Measurements from ENCODE around the gene SSTR5.
"Not testable (repeated sequence)": the region's sequence is repeated elsewhere in the genome, so short reads cannot be mapped to it uniquely, and the experiment has no call there.

SSTR5 gene

GRCh38 chr16:1072526-1073261, at the start of gene SSTR5:
Gene SSTR5 (plus strand): TSS chr16:1072747. CDS start chr16:1078869, 6,122 bp downstream.
- DNase-seq (ENCODE audit: low read depth, low spot score) = no peak

DNA sequence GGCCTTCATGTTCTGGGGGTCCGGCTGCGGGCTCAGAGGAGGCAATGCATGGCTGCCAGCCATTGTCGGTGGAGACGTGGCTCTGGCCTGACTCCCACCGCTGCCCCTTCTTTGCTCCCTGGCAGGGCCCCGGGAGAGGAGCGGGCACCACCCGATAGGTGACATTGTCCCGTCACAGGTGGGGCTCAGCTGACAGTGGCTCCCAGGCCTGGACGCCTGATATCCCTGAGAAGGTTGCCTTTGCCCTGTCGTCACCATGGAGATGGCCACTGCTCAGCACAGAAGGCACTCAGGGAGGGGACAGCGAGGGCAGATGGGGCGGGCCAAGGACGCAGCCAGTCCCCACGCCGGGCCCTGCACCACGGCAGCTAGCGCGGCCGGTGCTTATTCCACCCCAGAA, 48.4 kb upstream of the SSTR5 start:
- DNase-seq (ENCODE audit: low read depth, low spot score) = no peak

GRCh38 chr16:1025183-1025809, 47.3 kb upstream of the SSTR5 start:
- not testable (repeated sequence) for DNase-seq (ENCODE audit: low read depth, low spot score)

GRCh38 chr16:1026057-1026783, 46.3 kb upstream of the SSTR5 start:
- DNase-seq (ENCODE audit: low read depth, low spot score) = no peak

DNA sequence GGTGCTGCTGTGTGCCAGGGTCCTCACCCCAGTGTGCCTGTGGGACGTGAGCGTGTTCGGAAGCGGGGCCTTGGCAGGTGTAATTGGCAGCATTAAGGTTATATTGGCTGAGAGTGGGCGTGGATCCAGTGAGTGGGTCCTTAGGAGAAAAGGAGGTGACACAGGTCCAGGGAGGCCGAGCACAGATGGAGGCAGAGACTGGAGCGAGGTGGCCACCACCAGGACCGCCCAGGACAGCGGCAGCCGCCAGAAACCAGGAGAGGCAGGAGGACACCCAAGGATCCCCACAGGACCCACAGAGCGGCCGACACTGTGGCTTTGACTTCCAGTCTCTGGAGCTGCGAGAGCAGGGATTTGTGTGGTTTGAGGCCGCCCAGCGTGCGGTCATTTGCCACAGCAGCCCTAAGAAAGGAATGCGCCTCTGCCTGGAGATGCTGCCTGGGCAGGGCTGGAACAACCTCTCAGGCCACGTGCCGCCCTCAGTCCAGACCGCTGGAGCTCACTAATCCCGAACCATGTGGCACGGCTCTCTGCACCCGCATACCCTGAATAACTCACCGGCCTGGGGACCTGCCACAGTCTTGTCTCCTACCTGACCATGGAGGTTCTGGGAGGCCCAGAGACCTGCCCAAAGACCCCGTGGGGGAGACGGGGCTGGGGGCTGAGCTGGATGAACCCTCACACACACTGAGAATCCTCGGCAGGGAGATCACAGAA, 45.6 kb upstream of the SSTR5 start:
- DNase-seq (ENCODE audit: low read depth, low spot score) = no peak

- no peak for DNase-seq (ENCODE audit: low read depth, low spot score)
These were observed 45.1 kb upstream of the SSTR5 start for GRCh38 chr16:1027501-1027815.

DNA sequence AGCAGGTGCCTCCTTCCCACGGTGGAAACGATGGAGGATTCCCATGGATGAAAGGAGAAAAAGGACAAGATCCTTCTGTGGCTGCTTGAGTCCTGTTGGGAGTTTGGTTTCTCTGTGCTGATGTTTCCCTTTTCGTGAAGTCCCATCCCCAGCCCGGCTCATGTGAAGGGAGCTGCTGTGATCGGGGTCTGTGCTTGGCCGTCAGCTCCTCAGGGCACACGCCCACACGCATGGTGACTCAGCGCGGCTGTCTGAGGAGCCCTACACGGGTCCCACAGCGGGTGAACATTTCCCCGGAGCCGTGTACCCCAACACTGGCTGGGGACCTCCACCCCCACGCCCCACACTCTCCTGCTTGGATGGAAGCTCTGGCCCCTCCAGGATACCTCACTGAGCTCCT, 44.5 kb upstream of the SSTR5 start:
- DNase-seq (ENCODE audit: low read depth, low spot score) = no peak

- DNase-seq (ENCODE audit: low read depth, low spot score) = no peak
These were observed 43.9 kb upstream of the SSTR5 start for GRCh38 chr16:1028524-1029258.

DNA sequence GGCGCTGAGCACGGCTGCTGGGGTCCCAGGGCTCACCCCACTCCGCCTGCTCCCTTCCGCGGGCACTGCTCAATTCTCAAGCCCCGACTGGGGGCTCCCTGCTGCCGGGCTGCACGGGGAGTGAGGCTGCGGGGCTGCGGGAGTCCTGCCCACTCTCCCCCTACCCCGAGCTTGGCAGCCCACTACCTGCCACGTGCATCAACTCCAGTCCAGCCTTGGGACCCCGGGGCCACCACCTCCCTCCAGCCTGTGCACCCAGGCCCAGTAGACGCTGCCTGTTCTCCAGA, 43.3 kb upstream of the SSTR5 start:
- no peak for DNase-seq (ENCODE audit: low read depth, low spot score)

- DNase-seq (ENCODE audit: low read depth, low spot score) = no peak
These were observed 42.1 kb upstream of the SSTR5 start for GRCh38 chr16:1030473-1030901.

- no peak for DNase-seq (ENCODE audit: low read depth, low spot score)
These were observed 40.9 kb upstream of the SSTR5 start for GRCh38 chr16:1031666-1032065.

DNA sequence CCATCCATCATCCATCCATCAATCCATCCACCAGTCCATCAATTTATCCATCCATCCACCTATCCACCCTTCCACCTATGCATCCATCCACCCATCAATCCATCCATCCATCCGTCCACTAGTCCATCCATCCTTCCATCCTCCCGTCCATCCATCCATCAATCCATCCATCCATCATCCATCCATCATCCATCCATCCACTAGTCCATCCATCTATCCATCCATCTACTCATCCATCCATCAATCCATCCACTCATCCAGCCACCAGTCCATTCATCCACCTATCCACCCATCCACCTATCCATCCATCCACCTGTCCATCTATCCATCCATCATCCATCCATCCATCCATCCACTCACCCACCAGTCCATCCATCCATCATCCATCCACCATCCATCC, 39.9 kb upstream of the SSTR5 start:
- DNase-seq (ENCODE audit: low read depth, low spot score) = no peak

DNA sequence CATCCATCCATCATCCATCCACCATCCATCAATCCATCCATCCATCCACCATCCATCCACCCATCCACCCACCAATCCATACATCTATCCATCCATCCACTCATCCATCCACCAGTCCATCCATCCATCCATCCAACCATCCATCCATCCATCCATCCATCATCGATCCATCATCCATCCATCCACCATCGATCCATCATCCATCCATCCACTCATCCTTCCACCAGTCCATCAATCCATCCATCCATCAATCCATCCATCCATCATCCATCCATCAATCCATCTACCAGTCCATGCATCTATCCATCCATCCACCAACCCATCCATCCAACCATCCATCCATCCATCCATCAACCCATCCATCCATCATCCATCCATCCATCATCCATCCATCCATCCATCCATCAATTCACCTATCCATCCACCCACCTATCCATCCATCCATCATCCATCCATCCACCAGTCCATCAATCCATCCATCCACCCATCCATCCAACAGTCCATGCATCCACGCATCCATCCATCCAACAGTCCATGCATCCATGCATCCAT, 39.3 kb upstream of the SSTR5 start:
- DNase-seq (ENCODE audit: low read depth, low spot score) = no peak

GRCh38 chr16:1034230-1035065, 38.1 kb upstream of the SSTR5 start:
- no peak for DNase-seq (ENCODE audit: low read depth, low spot score)

- DNase-seq (ENCODE audit: low read depth, low spot score) = no peak
These were observed 37.5 kb upstream of the SSTR5 start for GRCh38 chr16:1035066-1035415.

GRCh38 chr16:1036166-1036565, 36.4 kb upstream of the SSTR5 start:
- DNase-seq (ENCODE audit: low read depth, low spot score) = no peak

GRCh38 chr16:1036726-1037393, 35.7 kb upstream of the SSTR5 start:
- no peak for DNase-seq (ENCODE audit: low read depth, low spot score)

- DNase-seq (ENCODE audit: low read depth, low spot score) = no peak
These were observed 34.9 kb upstream of the SSTR5 start for GRCh38 chr16:1037394-1038257.

- no peak for DNase-seq (ENCODE audit: low read depth, low spot score)
These were observed 33.6 kb upstream of the SSTR5 start for GRCh38 chr16:1038932-1039331.

Data from brain pericyte (primary cell).